SK-N-SH (cell line): ENCODE data around the gene IRF2BP1. TPM values are rescaled to one million over a fixed set of nuclear protein-coding genes. Genes with fewer than 3 reads are reported as not detected.

Experiments
- CTCF ChIA-PET: fragments of 300-600, 350-600 bp; formaldehyde crosslinking; extraction: SDS; loops from one replicate; lab custom pipeline; 2021; lab: Yijun Ruan, JAX
- POLR2A ChIA-PET: fragments of 350-600 bp; sonication (Branson Sonifier 250); formaldehyde crosslinking; extraction: SDS; loops from one replicate; lab custom pipeline; 2020; ENCODE audit warnings: antibody characterized with exemption, inconsistent platforms; lab: Yijun Ruan, JAX
- DNase-seq: peaks from one replicate; pipeline ENCODE4 v3.0.0; 2012
- H2AFZ ChIP-seq: fragments of 200-600 bp; sonication (generic); 2 replicates; pipeline ENCODE4 v1.8.1; 2016; ENCODE audit warnings: antibody characterized with exemption, mild to moderate bottlenecking, low read depth
- H3F3A ChIP-seq: fragments of 200-600 bp; sonication (generic); replicated peaks from 2 replicates; pipeline ENCODE3; 2016; ENCODE audit warnings: antibody characterized with exemption, mild to moderate bottlenecking; ENCODE audit not compliant: insufficient read depth
- H3K27ac ChIP-seq, 2 experiments: fragments of 200-500 bp in 1 of 2; fragments of 200-600 bp in 1 of 2; sonication (Bioruptor generic) in 1 of 2; sonication (generic), shearing (Covaris generic) in 1 of 2; 2 replicates each; pipeline versions ENCODE4 v1.5.1 to v1.6.1; 2014 to 2016; ENCODE audit warnings: low read depth in 2 of 2, inconsistent platforms in 1 of 2, low read length in 1 of 2, mild to moderate bottlenecking in 1 of 2, mixed read lengths in 1 of 2
- H3K27me3 ChIP-seq: fragments of 200-600 bp; sonication (generic), shearing (Covaris generic); 2 replicates; pipeline ENCODE4 v1.6.1; 2016; ENCODE audit warnings: mixed run types; ENCODE audit not compliant: insufficient read depth
- H3K36me3 ChIP-seq, 2 experiments: fragments of 200-500 bp in 1 of 2; fragments of 200-600 bp in 1 of 2; sonication (Bioruptor generic) in 1 of 2; sonication (generic) in 1 of 2; replicated peaks in 1 of 2; 2 replicates each; pipeline versions ENCODE3 to v1.5.1; 2014 to 2016; ENCODE audit warnings: low read length in 1 of 2, mild to moderate bottlenecking in 1 of 2; ENCODE audit not compliant: insufficient read depth in 2 of 2, control insufficient read depth in 1 of 2
- H3K4me1 ChIP-seq, 2 experiments: fragments of 200-500 bp in 1 of 2; fragments of 200-600 bp in 1 of 2; sonication (Bioruptor generic) in 1 of 2; sonication (generic), shearing (Covaris generic) in 1 of 2; 2 replicates each; pipeline versions ENCODE4 v1.5.1 to v1.6.1; 2014 to 2016; ENCODE audit warnings: low read depth in 1 of 2, low read length in 1 of 2, mixed run types in 1 of 2; ENCODE audit not compliant: insufficient read depth in 2 of 2, control insufficient read depth in 1 of 2
- H3K4me2 ChIP-seq: fragments of 200-600 bp; sonication (generic), shearing (Covaris generic); 2 replicates; pipeline ENCODE4 v1.6.1; 2017; ENCODE audit warnings: mixed run types
- H3K4me3 ChIP-seq, 2 experiments: fragments of 200-500 bp in 1 of 2; fragments of 200-600 bp in 1 of 2; sonication (Bioruptor generic) in 1 of 2; sonication (generic), shearing (Covaris generic) in 1 of 2; 2 replicates each; pipeline versions ENCODE4 v1.5.1 to v1.8.1; 2014 to 2016; ENCODE audit warnings: low read depth in 2 of 2, inconsistent platforms in 1 of 2, low read length in 1 of 2, mild to moderate bottlenecking in 1 of 2, mixed read lengths in 1 of 2, moderate library complexity in 1 of 2
- H3K79me2 ChIP-seq: fragments of 200-600 bp; sonication (generic); 2 replicates; pipeline ENCODE4 v1.8.1; 2017; ENCODE audit warnings: mild to moderate bottlenecking; ENCODE audit not compliant: insufficient read depth
- H3K9ac ChIP-seq: fragments of 200-600 bp; sonication (generic); 2 replicates; pipeline ENCODE4 v1.6.1; 2017; ENCODE audit warnings: mixed run types
- H3K9me2 ChIP-seq: fragments of 200-600 bp; sonication (generic); 2 replicates; pipeline ENCODE4 v1.6.1; 2017; ENCODE audit warnings: mixed run types
- H3K9me3 ChIP-seq: fragments of 200-600 bp; sonication (generic); 2 replicates; pipeline ENCODE4 v1.6.1; 2017; ENCODE audit warnings: mixed run types, mild to moderate bottlenecking, moderate library complexity
- H4K20me1 ChIP-seq: fragments of 200-600 bp; sonication (generic); 2 replicates; pipeline ENCODE4 v1.6.1; 2017; ENCODE audit warnings: mild to moderate bottlenecking, mixed run types; ENCODE audit not compliant: insufficient read depth
- ELF1 ChIP-seq: IDR thresholded peaks from 2 replicates; pipeline ENCODE4 v1.4.0; 2012
- EP300 ChIP-seq, 2 experiments: IDR thresholded peaks; 2 replicates each; pipeline versions ENCODE4 v1.4.0 to v1.6.1; 2012; ENCODE audit warnings: borderline replicate concordance in 1 of 2, low read depth in 1 of 2, low read length in 1 of 2
- JUND ChIP-seq: IDR thresholded peaks from 2 replicates; pipeline ENCODE4 v1.4.0; 2012
- REST ChIP-seq: IDR thresholded peaks from 2 replicates; pipeline ENCODE4 v1.6.1; 2012; ENCODE audit warnings: mild to moderate bottlenecking, low read depth, low read length, moderate library complexity
- SMC3 ChIP-seq: IDR thresholded peaks from 2 replicates; pipeline ENCODE4 v1.6.1; 2012; ENCODE audit warnings: low read depth, low read length, improper control_type of control experiment
- TAF1 ChIP-seq: IDR thresholded peaks from 2 replicates; pipeline ENCODE4 v1.6.1; 2012; ENCODE audit warnings: low read depth, mild to moderate bottlenecking, low read length, moderate library complexity, borderline replicate concordance
- TCF12 ChIP-seq: IDR thresholded peaks from 2 replicates; pipeline ENCODE4 v1.4.0; 2012
- USF1 ChIP-seq: IDR thresholded peaks from 2 replicates; pipeline ENCODE4 v1.4.0; 2012; ENCODE audit warnings: low read depth, borderline replicate concordance
- YY1 ChIP-seq: IDR thresholded peaks from 2 replicates; pipeline ENCODE4 v1.4.0; 2012; ENCODE audit warnings: low read depth, mild to moderate bottlenecking
- WGBS: methylation state at CpG from one replicate; pipeline ENCODE4 v1.1.6; 2017; ENCODE audit warnings: low lambda C conversion rate; 5-methylcytosine and 5-hydroxymethylcytosine counted together
- polyA plus RNA-seq, 3 experiments: library from polyadenylated mRNA; depleted of rRNA; stranded (reverse); fragments of >200 nt; gene quantifications; 2 replicates each; pipeline ENCODE4 v1.2.3, GENCODE V29; 2012
- TF ChIP-seq, protein P1 (sequence below): IDR thresholded peaks from 2 replicates; pipeline ENCODE4; 2012
- TF ChIP-seq, protein P2 (sequence below): IDR thresholded peaks from 2 replicates; pipeline ENCODE4 v1.4.0; 2012; ENCODE audit warnings: low read depth
- TF ChIP-seq, protein P3 (sequence below): IDR thresholded peaks from 2 replicates; pipeline ENCODE4 v1.4.0; 2012; ENCODE audit warnings: low read depth, borderline replicate concordance

The IRF2BP1 gene
- polyA plus RNA-seq, 1 of the 3 experiments (the other 2 are of a cell fraction) = 16.8 TPM

- no peak for TF ChIP-seq REST
- no peak for TF ChIP-seq YY1
Measured at GRCh38 chr19:45883881-45884681, 1.9 kb downstream of the IRF2BP1 start (continued).

GRCh38 chr19:45883586-45883880, 2.4 kb downstream of the IRF2BP1 start:
- Histone ChIP-seq H3K4me1 (peaks cover 3 to 39% of the 10 kb centered on the region in 2 experiments; a peak in 2 of 4 replicates), H4K20me1 (peaks cover 33% of the 10 kb centered on the region), H3F3A (peaks cover 14% of the 10 kb centered on the region), H2AFZ (no peak overlapping the region), H3K27ac (no peak overlapping the region; a peak in 1 of 4 replicates), H3K79me2 (peaks cover 29% of the 10 kb centered on the region), H3K36me3 (peaks cover 3 to 25% of the 10 kb centered on the region in 2 experiments), H3K4me2 (peak overlapping the region; percentile 84; the same call in 1 of the 2 replicates), H3K9me2 (no peaks in the 10 kb centered on the region), H3K9me3 (no peaks in the 10 kb centered on the region), H3K4me3 (peak overlapping the region; percentile 24 to 57; a peak in 3 of 4 replicates), H3K27me3 (no peaks in the 10 kb centered on the region), H3K9ac (no peak overlapping the region)
- TF ChIP-seq JUND (no peak), TAF1 (no peak), YY1 (no peak), USF1 (no peak), EP300 (IDR thresholded peaks at IDR 0.05; ENCODE audit: borderline replicate concordance in 1 of 2, low read depth in 1 of 2, low read length in 1 of 2) (no peak), ELF1 (no peak), SMC3 (no peak), TCF12 (no peak)
- TF ChIP-seq, protein P1, sequence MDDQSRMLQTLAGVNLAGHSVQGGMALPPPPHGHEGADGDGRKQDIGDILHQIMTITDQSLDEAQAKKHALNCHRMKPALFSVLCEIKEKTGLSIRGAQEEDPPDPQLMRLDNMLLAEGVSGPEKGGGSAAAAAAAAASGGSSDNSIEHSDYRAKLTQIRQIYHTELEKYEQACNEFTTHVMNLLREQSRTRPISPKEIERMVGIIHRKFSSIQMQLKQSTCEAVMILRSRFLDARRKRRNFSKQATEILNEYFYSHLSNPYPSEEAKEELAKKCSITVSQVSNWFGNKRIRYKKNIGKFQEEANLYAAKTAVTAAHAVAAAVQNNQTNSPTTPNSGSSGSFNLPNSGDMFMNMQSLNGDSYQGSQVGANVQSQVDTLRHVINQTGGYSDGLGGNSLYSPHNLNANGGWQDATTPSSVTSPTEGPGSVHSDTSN = no peak
- TF ChIP-seq, protein P2, sequence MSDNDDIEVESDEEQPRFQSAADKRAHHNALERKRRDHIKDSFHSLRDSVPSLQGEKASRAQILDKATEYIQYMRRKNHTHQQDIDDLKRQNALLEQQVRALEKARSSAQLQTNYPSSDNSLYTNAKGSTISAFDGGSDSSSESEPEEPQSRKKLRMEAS = no peak
- TF ChIP-seq, protein P3, sequence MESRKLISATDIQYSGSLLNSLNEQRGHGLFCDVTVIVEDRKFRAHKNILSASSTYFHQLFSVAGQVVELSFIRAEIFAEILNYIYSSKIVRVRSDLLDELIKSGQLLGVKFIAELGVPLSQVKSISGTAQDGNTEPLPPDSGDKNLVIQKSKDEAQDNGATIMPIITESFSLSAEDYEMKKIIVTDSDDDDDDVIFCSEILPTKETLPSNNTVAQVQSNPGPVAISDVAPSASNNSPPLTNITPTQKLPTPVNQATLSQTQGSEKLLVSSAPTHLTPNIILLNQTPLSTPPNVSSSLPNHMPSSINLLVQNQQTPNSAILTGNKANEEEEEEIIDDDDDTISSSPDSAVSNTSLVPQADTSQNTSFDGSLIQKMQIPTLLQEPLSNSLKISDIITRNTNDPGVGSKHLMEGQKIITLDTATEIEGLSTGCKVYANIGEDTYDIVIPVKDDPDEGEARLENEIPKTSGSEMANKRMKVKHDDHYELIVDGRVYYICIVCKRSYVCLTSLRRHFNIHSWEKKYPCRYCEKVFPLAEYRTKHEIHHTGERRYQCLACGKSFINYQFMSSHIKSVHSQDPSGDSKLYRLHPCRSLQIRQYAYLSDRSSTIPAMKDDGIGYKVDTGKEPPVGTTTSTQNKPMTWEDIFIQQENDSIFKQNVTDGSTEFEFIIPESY = no peak
- no peak for DNase-seq
- ChIA-PET CTCF (interaction anchor here (0.5 to 9.9 kb wide), 11 partner anchors 16 to 601 kb away, joined by 3 to 130 read pairs (median 4); partner anchors contain the start of genes FOXA3, MYPOP, RSPH6A and SYMPK), POLR2A (no interaction called here)
- 16% methylated on average over 5 of the region's 5 CpGs for WGBS
